ENCODE data around the gene LY86. TPM values are rescaled to one million over a fixed set of nuclear protein-coding genes. Genes with fewer than 3 reads are reported as not detected.

The LY86 gene
- total RNA-seq, 4 donors from 2014 or later = 0.88 to 2.1 (median 1.6) TPM; not detected in 1

- no peak for TF ChIP-seq POLR2A (IDR thresholded peaks at IDR 0.05)
- TF ChIP-seq, protein P1, sequence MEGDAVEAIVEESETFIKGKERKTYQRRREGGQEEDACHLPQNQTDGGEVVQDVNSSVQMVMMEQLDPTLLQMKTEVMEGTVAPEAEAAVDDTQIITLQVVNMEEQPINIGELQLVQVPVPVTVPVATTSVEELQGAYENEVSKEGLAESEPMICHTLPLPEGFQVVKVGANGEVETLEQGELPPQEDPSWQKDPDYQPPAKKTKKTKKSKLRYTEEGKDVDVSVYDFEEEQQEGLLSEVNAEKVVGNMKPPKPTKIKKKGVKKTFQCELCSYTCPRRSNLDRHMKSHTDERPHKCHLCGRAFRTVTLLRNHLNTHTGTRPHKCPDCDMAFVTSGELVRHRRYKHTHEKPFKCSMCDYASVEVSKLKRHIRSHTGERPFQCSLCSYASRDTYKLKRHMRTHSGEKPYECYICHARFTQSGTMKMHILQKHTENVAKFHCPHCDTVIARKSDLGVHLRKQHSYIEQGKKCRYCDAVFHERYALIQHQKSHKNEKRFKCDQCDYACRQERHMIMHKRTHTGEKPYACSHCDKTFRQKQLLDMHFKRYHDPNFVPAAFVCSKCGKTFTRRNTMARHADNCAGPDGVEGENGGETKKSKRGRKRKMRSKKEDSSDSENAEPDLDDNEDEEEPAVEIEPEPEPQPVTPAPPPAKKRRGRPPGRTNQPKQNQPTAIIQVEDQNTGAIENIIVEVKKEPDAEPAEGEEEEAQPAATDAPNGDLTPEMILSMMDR (IDR thresholded peaks at IDR 0.05) = no peak
- DNase-seq (ENCODE audit: low spot score in 2 of 2) = no peak
- 84 to 85% methylated on average over 1 of the region's 1 CpG for WGBS, 2 donors
- no peak overlapping the region for H3K4me3 ChIP-seq (ENCODE audit: low read depth, poor library complexity, severe bottlenecking)
- intact Hi-C loops (cut with DNase I; ENCODE audit: low total_unique reads) = no loop called here
Measured at GRCh38 chr6:6623553-6623952, 35.0 kb downstream of the LY86 start.

DNA sequence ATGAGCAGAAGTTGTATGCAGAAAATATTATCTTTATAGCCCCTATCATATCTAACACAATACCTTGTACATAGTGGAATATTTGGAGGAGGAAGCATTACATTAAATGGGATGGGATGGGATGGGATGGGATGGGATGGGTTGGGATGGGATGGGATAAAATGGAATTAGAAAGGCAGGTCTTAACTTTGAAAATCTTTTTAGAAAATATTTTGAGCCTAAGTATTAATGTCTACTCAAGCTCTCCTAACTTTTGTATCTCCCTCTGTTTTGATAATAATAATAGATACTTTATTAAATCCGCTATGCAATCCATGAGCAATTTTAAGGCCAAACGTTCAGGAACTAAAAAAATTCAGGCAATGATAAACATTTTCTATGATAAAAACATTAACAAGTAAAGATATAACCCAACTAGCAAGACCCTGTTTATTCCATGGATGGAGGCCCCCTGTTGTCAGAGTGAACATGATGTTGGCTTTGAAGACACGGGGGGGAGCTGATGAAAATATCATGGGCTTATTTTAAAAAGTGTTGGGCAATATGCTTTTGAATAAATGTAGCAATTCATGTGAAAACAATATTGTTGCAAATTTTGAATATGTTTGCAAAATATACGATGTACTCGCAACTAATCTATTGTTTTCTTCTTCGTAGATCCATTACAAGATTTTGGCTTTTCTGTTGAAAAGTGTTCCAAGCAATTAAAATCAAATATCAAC lies 35.9 kb downstream of the LY86 start:
- DNase-seq (ENCODE audit: low spot score in 2 of 2) = no peak
- H3K4me3 ChIP-seq (ENCODE audit: low read depth, poor library complexity, severe bottlenecking) = no peak overlapping the region
- WGBS, 2 donors = 74 to 80% methylated on average over 6 of the region's 6 CpGs
- intact Hi-C loops (cut with DNase I; ENCODE audit: low total_unique reads) = no loop called here
- TF ChIP-seq, protein P1 (IDR thresholded peaks at IDR 0.05) = no peak
- no peak for TF ChIP-seq POLR2A (IDR thresholded peaks at IDR 0.05)

- no peak overlapping the region for H3K4me3 ChIP-seq (ENCODE audit: low read depth, poor library complexity, severe bottlenecking)
- WGBS, 2 donors = 72 to 75% methylated on average over 6 of the region's 6 CpGs
- intact Hi-C loops (cut with DNase I; ENCODE audit: low total_unique reads) = no loop called here
- TF ChIP-seq, protein P1 (IDR thresholded peaks at IDR 0.05) = no peak
- TF ChIP-seq POLR2A (IDR thresholded peaks at IDR 0.05) = no peak
- DNase-seq (ENCODE audit: low spot score in 2 of 2) = no peak
Measured at GRCh38 chr6:6626187-6626586, 37.7 kb downstream of the LY86 start.

GRCh38 chr6:6629402-6629801 lies 40.9 kb downstream of the LY86 start:
- TF ChIP-seq, protein P1 (IDR thresholded peaks at IDR 0.05) = no peak
- no peak for TF ChIP-seq POLR2A (IDR thresholded peaks at IDR 0.05)
- H3K4me3 ChIP-seq (ENCODE audit: low read depth, poor library complexity, severe bottlenecking) = no peak overlapping the region
- no peak for DNase-seq (ENCODE audit: low spot score in 2 of 2)
- 39 to 61% methylated on average over 2 of the region's 2 CpGs for WGBS, 2 donors
- intact Hi-C loops (cut with DNase I; ENCODE audit: low total_unique reads) = no loop called here

- intact Hi-C loops (cut with DNase I; ENCODE audit: low total_unique reads) = no loop called here
- 80 to 81% methylated on average over 3 of the region's 3 CpGs for WGBS, 2 donors
Measured at GRCh38 chr6:6631053-6631452, 42.5 kb downstream of the LY86 start.

More at GRCh38 chr6:6631053-6631452, 42.5 kb downstream of the LY86 start:
- TF ChIP-seq, protein P1 (IDR thresholded peaks at IDR 0.05) = no peak
- TF ChIP-seq POLR2A (IDR thresholded peaks at IDR 0.05) = no peak
- no peak for DNase-seq (ENCODE audit: low spot score in 2 of 2)
- no peak overlapping the region for H3K4me3 ChIP-seq (ENCODE audit: low read depth, poor library complexity, severe bottlenecking)
